ENCODE data around the gene LRCH1.

The LRCH1 gene

DNA sequence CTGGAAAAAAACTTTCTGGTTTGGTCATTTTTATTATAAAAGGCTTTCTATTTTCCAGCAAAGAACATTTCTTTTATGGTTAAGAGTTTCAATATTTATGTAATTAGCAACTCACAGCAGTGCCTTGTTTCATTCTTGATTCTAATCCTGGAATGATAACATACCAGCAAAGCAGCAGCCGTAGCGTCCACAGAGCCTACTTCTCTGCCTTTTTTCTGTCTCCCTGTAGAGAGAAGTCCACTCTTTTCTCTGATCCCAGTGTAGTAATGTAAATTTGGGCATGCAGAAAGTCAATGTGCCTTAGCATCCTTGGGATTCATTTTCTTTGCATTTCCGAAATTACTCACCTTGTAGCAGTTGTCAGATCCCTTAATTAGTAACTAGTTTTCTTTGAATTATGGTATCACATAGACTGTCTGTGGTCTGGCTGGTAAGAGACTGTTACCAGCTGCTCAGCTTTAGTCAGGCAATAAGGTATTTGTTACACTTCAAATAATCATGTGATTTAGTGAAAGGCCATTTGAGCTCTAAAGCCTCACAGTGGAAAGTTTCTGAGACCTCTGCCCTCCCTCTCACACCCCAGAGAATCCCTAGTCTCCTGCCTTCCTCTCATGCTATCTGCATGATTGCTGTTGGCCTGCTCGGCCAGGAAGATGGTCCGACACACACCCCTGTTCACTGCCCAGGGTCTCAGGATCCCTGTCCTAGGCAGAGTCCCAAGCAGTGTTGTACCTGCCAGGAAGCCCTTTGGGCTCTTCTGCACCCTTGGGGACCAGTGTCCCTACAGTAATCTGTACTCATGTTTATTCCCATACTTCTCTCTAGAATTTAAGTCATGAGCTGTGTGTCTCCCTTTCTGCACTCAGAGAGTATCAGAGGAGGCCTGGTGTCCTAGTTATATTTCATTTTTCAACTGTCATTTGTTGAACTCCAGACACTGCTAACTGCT is 86.3 kb downstream of the LRCH1 start:
- DNase-seq (ENCODE audit: low read depth): no peak

GRCh38 chr13:46640843-46641242 is 87.9 kb downstream of the LRCH1 start:
- no peak for DNase-seq (ENCODE audit: low read depth)

DNA sequence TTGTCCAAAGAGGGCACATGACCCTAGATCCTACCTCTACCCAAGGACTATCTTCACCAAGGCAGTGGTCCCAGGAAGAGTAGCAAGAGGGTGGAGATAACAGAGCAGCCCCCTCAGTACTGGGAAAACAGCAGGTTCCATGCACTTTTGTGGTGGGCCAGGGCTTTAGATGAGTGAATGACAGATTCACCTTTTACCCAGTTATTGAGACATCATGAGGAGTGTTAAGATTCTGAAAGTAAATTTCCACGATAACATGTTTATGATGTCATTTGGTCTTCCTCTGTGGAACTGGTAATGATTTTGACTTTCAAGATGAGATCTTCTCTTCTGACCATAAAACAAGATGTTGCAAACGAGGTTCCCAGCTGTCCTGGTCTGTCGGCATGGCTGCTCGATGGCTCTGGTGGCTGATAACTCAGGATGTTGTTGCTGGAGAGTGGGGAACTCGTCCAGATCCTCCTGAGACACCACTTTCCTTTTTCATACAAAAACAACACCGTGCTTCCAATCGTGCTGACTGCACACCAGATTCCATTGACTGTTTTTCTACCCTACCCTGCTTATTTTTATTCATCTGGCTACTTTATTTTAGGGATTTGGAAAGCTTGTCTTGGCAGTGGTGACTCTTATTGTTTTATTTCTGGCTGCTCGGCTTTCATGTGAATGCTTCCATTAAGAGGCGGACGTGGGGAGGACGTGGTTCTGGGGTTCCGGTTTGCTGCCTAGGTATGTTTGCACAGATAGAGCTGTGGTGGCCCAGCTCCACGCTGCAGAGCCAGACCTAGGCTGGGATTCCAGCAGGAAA is 88.5 kb downstream of the LRCH1 start:
- DNase-seq (ENCODE audit: low read depth): no peak

GRCh38 chr13:46642254-46642653 is 89.3 kb downstream of the LRCH1 start:
- no peak for DNase-seq (ENCODE audit: low read depth)

- no peak for DNase-seq (ENCODE audit: low read depth)
Measured at GRCh38 chr13:46643165-46643777, 90.3 kb downstream of the LRCH1 start.

GRCh38 chr13:46644816-46645215 is 91.8 kb downstream of the LRCH1 start:
- no peak for DNase-seq (ENCODE audit: low read depth)

- DNase-seq (ENCODE audit: low read depth): no peak
Measured at GRCh38 chr13:46647512-46648065, 94.6 kb downstream of the LRCH1 start.

DNA sequence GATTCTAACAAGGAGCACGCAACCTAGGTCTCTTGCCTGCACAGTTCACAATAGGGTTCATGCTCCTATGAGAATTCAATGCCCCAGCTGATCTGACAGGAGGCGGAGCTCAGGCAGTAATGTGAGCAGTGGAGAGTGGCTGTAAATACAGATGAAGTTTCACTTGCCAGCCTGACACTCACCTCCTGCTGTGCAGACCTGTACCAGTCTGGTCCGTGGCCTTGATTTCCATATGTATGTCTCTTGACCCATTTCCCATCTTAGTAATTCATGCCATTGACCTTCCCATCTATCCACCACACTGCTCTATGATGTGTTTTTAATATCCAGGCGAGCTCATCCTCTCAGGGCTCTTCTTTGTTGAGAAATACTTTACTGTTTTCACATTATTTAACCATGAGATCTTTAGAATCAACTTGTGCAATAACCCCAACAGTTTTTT is 95.2 kb downstream of the LRCH1 start:
- DNase-seq (ENCODE audit: low read depth): no peak

DNA sequence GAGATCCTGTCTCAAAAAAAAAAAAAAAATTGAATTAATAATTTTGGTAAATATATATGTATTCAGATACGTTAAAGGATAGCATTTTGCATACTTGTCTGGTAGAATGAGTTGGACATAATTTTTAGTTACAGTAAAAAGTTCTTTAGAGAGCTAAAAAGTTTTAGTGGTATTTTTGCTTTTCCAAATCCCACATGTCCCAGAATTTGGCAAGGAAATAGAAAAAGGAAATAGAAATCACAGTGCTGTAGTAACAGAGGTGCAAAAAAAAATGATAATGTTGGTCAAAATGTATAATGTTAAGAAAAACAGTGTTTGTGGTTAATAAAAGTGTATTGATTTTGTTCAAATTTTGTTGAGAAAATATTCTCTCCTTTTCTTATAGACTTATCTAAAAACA is 96.8 kb downstream of the LRCH1 start:
- no peak for DNase-seq (ENCODE audit: low read depth)

DNA sequence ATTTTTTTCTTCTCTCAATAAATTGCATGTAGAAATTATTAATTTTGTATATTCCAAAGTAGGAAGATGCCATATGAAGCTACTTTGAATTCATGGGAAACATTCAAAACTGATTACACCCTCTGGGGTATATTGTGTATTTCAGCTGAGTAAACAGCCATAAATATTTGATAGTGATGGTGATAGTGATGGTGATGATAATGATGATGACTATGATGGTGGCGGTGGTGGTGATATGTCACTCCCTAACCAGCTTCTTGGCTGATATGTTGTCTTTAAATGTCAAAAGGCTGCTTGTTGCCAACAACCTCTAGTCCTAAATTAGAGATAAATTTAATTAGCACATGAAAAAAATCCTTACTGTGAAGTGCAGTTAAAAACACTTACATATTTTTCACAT is 102.0 kb downstream of the LRCH1 start:
- DNase-seq (ENCODE audit: low read depth): no peak

- no peak for DNase-seq (ENCODE audit: low read depth)
Measured at GRCh38 chr13:46655377-46656180, 102.6 kb downstream of the LRCH1 start.

DNA sequence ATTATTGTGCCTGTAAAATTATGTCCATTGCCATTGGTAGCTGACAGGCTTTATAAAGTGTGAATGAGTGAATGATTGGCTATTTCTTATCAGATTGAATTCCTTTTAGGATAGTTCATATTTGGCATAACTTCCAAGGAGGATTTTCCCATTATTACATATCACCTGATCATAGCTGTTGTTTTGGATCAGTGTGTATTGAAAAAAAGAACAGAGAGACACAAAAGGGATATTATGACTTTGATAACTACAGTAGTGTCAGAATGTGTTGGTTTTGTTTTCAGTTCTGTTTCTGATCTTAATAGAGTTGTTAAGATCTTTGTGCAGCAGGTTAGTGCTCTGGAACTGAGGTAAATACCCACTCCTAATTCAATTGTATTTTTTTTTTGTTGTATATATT is 103.8 kb downstream of the LRCH1 start:
- DNase-seq (ENCODE audit: low read depth): no peak

DNA sequence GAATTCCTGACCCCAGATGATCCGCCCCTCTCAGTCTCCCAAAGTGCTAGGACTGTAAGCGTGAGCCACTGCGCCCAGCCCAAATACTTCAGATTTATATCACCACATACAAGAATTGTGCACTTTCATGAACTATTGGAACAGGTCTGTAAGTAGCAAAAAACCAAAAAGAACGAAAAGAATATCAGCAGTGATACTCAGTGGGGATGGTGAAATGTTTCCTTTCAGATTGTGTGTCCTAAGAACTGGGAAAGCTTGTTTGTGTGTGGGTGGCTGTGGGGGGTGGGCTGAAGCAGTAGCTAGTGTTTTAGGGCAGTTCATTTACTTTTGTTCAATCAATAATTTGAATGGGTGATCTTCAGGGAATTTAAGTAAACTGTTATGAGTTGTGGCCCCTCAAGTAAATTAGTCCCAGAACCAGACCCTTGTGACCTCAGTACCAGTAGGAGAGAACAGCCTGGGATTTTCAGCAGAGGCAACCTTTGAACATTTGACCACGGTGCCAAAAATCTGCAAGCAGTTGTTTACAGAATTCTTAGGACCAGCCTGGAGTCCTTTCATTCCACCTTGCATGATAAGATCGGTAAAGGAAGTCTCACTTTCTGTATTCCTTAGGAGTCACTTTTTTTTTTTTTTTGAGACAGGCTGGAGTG is 106.6 kb downstream of the LRCH1 start:
- DNase-seq (ENCODE audit: low read depth): no peak

- no peak for DNase-seq (ENCODE audit: low read depth)
Measured at GRCh38 chr13:46660416-46660815, 107.4 kb downstream of the LRCH1 start.

DNA sequence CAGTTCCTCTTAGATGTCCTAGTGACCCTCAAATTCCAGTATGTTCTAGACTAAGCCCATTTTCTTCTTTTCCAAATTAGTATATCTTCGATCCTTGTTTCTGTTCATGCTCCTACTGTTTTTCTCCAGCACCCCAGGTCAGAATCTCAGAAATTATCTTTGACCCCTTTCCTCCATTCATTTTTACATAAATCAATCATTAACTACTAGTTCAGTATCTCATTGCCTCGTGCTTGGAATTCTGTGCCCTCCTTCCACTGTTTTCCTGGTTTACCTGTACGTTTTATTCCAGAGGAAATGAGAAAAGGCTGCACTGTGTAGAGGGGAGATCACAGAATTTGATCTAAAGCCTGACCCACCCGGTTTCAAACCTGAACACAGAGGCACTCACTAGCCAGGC is 107.9 kb downstream of the LRCH1 start:
- no peak for DNase-seq (ENCODE audit: low read depth)

- no peak for DNase-seq (ENCODE audit: low read depth)
Measured at GRCh38 chr13:46662690-46663089, 109.7 kb downstream of the LRCH1 start.

DNA sequence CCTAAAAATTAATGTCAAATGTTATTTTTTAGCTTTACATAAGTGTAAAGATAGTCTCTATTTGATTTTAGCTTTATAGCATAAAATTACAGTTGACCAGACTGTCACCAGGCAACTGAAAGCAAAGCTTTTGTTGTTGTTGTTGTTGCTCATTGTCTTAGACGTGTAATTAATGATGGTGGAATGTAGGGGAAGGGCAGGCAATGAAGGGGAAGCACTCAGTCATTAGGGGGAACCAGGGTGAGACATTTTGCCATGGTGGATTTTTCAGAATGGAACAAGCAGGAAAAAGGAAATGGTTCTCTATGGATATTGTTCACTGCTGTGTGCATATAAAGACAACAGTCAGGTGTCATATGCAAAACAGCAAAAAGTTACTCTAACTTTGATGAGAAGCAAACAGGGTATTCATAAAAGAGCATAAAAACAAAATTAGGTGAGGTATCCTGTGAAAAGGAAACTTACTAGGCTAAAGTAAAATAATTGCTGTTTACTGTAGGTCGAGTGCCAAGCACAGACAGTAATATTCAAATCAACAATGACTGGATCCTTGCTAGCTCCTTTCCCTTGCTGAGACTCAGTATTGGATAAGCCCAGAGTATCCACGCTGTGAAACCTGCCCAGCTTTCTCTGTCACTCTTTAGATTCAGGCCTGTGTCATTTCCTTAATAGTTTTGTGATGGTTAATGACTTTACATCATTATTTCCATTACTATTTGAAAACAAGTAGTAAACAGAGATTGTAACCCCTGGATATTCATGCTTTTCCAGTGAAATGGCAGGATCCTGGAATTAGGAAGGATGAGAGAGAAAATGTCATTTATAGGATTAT is 110.5 kb downstream of the LRCH1 start:
- DNase-seq (ENCODE audit: low read depth): no peak

- DNase-seq (ENCODE audit: low read depth): no peak
Measured at GRCh38 chr13:46664195-46664594, 111.2 kb downstream of the LRCH1 start.

DNA sequence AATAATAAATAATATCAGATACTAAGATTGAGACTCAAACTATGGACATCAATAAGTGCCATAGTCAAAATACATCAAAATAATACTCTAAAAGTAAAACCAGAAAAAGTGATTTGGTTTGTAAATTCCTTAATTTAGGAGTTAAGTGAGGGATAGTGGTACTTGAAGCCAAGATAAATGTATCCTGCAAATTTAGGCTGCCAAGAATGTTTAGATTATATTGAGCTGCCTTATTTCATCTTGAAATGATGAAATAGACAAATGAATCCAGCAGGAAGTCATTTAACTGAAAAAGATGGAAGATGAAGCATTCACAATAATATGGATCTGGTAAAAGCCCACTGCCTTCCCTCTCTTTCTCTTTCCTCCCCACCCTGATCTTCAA is 112.3 kb downstream of the LRCH1 start:
- DNase-seq (ENCODE audit: low read depth): no peak

Measured in HS-5 (cell line).